GM21576 (cell line): ENCODE results near the gene HOXD13.

ENCODE experiments used
- ATAC-seq: cut with Tn5 transposase; IDR thresholded peaks from one replicate; pipeline ENCODE4 v1.9.1; 2021; ENCODE audit warnings: mild to moderate bottlenecking, moderate library complexity; ENCODE audit not compliant: unreplicated experiment

HOXD13 gene

DNA sequence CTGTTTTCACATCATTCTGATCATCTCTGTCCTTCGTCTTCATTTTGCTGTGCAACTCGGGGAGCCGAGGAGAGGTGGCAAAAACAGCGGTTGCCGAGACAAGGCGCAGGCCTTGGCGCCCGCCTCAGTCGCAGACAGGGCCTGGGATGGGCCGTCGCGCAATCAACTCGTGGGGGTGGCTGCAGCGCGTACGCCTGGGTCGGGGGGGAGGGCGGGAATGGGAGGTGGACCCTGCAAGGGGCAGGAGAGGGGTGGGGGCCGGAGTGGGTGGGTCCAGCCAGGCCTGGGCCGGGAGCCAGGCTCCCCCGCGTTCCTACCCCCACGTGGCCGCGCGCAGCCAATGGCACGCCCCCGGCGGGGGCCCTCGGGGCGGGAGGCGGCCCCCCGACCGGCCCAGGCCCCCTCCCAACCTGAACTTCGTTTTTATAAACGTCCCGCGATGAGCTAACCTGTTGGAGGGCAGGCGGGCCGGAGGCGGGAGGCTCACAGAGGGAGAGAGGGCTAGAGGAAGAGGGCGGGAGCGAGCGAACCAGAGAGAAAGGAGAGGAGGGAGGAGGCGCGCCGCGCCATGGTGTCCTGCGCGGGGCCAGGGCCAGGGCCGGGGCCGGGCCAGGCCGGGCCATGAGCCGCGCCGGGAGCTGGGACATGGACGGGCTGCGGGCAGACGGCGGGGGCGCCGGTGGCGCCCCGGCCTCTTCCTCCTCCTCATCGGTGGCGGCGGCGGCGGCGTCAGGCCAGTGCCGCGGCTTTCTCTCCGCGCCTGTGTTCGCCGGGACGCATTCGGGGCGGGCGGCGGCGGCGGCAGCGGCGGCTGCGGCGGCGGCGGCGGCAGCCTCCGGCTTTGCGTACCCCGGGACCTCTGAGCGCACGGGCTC, at the start of gene HOXD13:
TSS of gene HOXD13 (plus strand) at position 452 of the 875 bp plus-strand sequence. CDS start at position 622, 170 bp downstream.
- no peak for ATAC-seq

GRCh38 chr2:176056406-176056805, 36.1 kb upstream of the HOXD13 start:
- no peak for ATAC-seq

GRCh38 chr2:176063958-176064357, 28.6 kb upstream of the HOXD13 start:
- ATAC-seq = no peak

DNA sequence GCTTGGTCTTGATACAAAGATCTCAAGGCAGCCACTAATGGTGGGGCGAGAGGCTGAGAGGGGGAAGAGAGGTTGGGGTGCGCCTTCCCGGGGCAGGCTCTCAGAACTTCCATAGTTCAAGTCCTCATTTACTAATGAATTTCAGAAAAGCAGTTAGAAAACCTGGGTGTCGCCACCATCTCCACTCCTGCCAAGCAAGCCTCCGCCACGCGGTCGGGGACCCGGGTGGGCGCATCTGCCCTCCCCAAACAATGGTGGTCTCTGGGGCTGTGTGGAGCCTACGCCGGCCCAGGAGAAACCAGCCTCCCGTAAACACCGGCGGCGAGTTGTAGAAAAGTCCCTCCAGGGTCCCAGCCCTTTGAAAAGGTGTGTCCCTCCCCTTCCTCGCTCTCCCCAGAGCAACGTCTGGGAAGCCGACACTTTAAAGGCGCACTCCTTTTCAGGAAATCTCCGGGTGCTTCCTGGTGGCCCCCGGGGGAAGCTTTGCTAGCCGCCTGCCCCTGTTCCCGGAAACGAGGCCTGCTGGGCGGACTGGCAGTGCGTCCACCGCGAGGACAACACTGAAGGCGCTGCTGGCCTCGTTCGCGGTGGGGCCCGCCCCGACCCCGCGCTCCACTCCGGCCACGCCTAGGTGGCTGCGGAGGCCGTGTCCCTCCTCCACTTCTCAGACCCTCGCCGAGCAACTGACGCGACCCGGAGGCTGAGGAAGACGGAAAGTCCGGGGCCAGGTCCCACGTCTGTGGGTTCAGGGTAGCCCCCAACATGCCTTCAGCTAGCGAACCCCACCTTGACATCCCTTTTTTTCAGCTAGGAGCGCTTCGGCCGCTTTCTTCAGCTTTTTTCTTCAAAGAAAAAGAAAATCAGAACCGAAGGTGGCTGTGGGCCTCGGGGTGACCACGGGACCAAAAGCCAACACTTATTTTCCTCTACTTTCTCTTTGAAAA, 25.6 kb upstream of the HOXD13 start:
- ATAC-seq = no peak

GRCh38 chr2:176067589-176068418, 24.7 kb upstream of the HOXD13 start:
- no peak for ATAC-seq

GRCh38 chr2:176068419-176068832, 24.1 kb upstream of the HOXD13 start:
- no peak for ATAC-seq

GRCh38 chr2:176071330-176072291, 20.9 kb upstream of the HOXD13 start:
- no peak for ATAC-seq

GRCh38 chr2:176072292-176072669, 20.2 kb upstream of the HOXD13 start:
- ATAC-seq = no peak

DNA sequence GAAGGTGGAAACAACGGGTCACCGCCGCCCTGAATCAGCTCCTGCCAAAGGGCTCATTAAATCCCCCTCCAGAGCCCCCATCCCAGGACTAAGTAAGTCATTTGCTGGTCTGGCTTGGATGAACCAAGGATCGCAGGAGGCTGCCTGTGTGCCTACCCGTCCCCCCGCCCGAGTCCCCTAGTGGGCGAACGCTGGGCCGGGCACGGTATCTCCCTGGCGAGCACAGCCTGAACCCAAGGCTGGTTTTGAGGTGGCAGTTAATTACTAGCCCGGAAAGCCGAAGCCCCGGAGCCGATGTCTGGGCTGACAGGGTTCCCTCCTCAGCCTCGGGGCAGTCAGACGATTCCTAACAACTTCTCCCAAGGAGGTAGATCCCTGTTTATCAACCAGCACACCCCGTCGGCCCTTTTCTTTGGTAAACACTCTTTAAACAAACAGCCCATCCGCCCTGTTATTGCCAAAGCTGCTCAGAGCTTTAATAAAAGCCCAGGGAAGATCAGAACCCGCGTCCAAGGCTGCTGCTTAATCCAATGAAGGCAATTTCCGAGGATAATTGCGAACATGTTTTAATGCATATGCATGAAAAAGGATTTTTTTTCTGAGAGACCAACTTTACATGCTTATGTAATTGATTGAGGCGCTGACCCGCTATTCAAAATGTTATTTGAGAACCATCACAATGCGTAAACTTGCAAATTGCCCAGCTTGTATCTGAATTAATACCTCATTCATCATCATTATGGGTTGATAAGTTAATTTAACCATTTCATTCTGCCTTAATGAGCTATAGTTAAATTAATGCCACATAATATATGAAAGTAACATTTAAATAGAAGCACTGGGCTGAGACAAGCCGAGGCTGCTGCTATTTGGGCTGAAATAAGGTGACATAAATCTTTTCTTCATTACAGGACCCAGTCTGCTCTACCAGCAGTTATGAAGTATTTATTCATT, 19.3 kb upstream of the HOXD13 start:
- ATAC-seq = no peak

- ATAC-seq = no peak
Measured at GRCh38 chr2:176074919-176075425, 17.5 kb upstream of the HOXD13 start.

GRCh38 chr2:176075481-176075880, 17.0 kb upstream of the HOXD13 start:
- no peak for ATAC-seq

GRCh38 chr2:176076063-176076462, 16.5 kb upstream of the HOXD13 start:
- no peak for ATAC-seq

GRCh38 chr2:176076796-176077195, 15.7 kb upstream of the HOXD13 start:
- ATAC-seq = no peak

DNA sequence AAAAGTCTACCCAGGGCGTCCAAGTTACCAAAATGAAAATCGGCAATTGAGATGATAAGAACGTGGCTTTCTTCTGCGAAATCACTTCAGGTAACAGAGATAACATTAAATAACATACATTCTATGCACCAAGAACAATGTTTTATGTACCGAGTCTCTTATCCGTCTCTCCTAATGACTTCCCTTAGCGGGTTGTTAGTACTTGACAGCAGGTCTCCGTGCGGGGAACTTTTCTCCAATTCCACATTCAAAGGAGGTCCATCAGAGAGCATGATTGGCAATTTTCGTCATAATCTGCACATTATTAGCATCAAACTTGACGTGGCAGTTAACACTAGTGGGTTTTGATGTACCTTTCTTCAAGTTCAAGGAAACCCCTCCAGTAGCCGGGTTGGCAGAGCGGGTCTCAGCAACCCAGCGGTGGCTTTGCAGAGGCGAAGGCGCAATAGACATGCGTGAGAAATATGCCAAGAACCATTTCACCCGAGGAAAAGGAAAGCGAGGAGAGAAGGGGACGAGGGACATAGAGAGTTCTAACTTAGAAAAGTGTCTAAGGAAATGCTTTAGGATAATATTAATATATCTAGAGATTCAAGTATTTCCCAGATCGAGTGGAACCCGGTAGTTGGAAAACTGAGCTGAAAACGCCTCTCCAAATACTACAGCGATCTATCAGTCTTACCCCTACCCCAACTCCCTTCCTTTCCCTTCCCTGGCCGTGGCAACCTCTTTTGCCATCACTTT, 13.8 kb upstream of the HOXD13 start:
- ATAC-seq = no peak

DNA sequence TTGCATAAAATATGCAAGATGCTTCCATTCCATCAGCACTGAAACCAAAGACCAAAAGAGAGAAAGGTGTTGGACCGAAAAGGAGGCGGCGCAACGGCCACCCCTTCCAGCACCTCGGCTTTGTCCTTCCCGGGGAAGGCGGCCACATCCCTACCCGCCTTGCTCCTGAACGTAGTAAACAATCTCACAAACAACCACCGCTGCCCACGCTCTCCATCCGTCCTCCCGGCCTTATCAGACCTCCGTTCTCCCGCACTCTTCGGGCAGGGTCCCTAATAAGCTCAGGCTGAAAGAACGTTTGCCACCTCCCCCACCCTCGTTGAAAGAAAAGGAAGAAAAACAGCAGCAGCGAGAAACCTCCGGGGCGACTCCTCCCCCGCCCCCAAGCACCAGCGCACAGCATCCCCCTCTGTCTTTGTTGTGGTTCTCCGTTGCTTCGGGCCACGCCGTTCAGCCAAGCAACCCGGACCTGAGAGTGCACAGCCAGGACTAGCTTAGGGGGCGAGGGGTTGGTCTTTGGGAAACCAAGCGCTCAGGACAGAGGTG, 13.2 kb upstream of the HOXD13 start:
- no peak for ATAC-seq

DNA sequence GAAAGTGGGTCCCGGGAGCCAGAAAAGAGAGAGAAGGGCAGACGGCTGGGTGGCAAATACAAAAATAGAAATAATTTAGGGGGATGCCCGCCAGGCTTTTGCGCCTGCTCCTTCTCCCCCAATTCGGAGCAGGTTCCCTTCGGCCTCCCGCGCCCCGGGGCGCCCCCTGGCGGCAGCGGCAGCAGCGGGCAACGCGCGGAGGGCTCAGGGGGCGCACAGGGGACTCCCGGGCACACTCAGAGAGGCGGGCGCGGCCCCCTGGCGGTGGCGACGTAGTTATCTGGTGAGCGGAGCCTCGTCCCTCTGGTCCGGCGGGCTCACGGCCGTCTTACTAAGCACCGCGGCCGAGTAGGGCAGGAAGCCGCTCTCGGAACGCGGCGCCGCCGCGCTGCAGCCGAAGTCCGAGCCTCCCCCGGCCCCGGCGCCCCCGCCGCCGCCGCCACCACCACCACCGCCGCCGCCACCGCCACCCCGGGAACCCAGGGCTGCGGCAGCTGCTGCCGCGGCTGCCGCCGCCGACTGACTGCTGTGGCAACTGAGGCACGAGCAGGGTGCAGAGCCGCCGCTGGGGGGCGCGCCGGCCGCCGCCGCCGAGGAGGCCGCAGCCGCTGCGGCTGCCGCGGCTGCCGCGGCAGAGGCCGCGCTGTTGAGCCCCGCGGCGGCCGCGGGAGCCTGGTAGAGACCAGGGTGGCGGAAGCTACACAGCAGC, 12.5 kb upstream of the HOXD13 start:
- ATAC-seq = no peak
